CD1c-positive myeloid dendritic cell (primary cell): Measurements from ENCODE around the gene PLA2G3.
"Not testable (repeated sequence)": the region's sequence is repeated elsewhere in the genome, so short reads cannot be mapped to it uniquely, and the experiment has no call there.

ENCODE experiments used
- DNase-seq: peaks from one replicate; pipeline ENCODE4 v3.0.0-alpha.2; 2016; ENCODE audit errors: extremely low spot score

PLA2G3 gene

DNA sequence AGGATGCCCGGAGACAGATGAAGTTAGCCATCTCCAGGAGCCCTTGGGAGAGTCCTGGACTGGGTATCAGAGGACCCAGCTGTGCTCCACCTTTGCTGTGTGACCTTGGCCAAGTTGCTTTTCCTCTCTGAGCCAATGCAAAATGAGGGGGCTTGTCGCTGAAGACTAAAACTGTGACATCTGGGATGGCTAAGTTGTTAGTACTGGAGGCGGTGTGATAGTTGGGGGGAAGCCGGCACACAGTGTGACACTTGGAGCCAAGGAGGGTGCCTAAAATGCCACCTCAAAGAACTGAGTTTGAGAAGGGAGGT is 17.1 kb downstream of the PLA2G3 start:
- DNase-seq = no peak

DNA sequence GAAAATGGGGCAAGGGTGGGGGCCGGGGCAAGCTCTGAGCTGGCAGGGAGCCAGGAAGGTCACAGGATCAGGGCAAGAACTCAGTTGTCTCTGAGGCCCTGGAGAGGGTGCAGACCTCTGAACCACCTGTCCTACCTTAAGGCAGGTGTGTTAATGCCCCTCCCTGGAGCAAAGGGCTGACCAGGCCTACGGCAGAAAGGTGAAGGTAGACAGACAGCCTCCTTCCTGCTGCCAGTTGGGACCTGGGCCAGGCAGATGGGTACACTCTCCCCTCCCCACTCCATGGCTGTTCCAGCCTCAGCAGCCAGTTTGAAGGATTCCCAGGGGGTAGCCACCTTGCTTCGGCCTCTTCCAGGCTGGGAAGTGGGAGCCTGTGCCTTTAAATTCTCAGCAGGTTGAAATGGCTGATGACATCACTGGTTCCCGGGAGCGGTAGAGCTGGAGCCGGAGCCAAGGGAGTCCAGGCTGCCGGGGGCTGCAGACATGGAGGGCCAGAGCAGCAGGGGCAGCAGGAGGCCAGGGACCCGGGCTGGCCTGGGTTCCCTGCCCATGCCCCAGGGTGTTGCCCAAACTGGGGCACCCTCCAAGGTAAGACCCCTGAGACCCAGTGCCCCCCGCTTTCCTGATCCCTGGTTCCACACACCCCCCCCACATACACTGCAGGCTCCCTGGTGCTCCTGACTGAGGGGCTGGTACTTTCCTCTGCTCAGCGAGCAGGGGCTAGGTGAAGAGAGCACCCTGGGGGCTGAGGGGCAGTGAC is 17.6 kb downstream of the PLA2G3 start, which contains the start of gene INPP5J:
TSS of gene INPP5J (plus strand) at position 435 of the 760 bp plus-strand sequence. CDS start at position 484, 49 bp downstream.
- no peak for DNase-seq

DNA sequence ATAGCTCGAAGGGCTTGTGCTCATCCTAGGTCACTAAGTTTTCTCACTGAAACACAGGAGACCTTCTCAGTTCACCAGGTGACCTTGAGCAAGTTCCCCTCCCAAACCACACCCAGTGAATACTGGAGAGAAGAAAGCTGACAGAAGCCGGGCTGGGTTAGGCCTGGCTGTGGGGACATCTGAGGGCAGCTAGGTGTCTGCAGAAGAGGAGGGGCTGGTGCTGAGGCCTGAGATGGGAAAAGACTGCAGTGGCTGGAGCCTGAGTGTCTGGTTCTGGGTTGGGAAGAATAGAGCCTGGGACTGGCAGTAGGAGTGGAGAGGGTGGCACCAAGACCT is 18.1 kb downstream of the PLA2G3 start:
- no peak for DNase-seq

DNA sequence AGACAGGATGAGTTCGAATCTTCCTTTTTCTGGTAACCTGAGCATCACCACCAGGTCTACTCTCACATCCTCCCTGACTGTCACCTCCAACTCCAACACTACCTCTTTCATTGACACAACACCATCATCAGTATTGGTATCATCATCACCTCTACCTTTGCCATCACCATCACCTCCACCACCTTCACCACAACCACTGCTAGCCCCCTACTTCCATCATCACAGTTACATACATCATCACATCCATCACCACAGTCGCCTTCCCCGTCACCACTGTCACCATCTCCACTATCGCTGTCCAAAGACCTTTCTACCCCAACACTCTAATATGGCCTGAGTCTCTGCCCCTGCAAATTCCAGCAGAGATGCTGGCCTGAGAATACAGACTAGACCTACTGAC is 18.9 kb downstream of the PLA2G3 start:
- no peak for DNase-seq

DNA sequence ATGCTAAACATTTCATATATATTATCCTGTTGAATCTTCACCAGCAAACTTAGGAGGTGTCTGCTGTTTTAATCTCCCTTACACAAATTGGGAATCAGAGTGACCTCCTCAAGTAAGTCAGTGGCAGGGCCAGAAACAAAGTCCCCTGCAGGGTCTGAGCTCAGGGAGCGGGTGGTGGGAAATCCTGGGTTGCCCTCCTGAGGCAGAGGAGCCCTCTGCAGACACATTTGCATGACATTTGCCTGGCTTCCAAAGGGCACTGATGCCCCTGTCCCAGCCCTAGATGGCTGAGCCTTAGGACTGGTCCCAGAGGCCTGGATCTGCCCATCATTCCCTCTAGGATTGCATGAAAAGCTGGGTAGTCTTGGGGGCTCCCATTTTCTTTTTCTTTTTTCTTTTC is 19.7 kb downstream of the PLA2G3 start:
- DNase-seq = no peak

DNA sequence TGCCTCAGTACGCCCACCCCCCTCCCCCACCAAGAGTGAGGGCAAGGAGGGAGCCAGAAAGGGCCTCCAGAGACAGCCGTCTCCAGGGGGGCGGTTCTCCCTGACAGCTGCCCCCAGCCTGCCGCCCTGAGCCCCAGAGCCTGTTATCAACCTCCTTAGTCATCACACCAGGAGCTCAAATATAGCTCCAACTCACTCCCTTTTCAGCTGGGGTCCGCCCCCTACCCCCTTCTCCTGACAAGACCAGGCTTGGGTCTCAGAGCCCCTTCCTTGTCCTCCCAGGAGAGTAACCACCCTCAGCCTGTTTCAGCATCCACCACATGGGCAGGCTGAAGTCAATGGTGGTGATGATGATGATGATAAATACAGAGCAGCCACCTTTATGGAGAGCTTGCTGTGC is 20.1 kb downstream of the PLA2G3 start:
- no peak for DNase-seq

DNA sequence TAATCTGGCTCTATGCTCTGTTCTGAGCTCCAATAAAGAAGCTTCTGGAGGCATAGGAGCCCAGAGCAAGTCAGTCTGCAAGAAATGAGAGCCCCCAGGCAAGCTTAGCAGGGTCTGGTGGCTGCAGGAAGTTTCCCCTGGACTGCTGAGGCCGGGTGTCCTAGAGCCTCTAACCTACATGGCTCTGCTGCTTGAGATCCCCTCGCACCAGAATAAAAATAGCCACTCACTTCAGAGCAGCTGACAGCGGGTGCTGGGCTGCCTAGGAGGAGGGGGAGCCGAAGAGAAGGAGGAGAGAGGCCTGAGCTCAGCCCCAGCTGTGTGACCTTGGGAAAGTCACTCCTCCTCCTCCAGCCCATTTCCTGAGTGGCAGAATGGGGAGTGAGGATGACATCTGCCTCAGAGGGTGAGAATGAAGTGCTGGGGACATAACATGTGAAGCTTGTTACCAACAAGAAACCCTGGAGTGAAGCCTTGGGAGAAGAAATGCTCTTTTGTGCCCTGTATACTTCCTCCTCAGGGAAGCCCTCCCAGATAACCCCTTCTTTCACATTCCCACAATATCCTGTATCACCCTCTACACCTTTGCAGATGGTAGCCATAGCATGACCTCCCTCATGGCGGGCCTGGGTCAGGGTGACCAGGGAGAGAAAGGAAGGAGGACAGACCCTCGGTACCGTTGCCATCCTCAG is 21.1 kb downstream of the PLA2G3 start:
- DNase-seq = no peak

DNA sequence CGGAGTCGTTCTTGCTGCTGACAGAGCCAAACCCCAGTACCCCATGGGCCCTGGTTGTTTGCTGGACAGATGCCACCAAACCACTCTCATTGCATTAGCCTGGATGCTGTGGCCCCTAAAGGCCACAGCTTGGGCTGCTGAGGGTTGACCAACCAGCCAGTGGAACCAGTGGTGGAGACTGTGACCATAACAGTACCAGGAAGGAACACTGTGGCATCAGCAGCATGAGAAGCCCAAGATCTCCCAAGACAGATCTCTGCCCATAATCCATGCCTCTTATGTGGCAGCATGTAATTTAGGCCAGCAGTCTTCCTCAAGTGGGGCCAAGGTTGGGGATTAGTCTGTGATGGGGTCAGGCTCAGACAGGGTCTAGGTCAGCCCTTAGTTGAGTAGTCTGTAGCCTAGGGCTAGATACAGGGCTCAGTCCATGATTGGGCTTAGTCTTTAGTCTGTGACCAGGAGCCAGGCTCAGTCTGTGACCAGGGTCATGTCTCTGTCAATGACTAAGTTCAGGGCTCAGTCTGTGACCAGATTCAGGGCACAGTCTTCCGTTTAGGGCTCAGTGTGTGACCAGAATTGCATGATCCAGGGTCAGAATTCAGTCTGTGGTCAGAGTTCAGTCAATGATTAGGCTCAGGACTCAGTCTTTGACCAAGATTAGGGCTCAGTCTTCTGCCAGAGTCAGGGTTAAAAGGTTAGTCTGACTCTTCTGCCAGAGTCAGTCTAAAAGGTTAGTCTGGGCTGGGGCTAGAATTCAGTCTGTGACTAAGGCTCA is 22.1 kb downstream of the PLA2G3 start:
- no peak for DNase-seq

DNA sequence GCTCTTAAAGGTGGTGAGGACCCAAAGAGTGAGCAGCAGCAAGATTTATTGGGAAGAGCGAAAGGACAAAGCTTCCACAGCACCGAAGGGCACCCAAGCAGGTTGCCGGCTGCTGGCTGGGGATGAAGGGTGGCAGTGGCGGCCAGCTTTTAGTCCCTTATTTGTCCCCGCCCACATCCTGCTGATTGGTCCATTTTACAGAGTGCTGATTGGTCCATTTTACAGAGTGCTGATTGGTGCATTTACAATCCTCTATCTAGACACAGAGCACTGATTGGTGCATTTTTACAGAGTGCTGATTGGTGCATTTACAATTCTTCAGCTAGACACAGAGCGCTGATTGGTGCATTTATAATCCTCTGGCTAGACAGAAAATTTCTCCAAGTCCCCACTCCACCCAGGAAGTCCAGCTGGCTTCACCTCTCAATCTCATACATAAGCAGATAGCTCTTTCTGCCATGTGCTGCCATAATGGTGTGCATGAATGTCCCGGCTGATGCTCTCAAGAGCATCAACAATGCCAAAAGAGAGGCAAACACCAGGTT is 27.7 kb downstream of the PLA2G3 start:
- not testable (repeated sequence) for DNase-seq

DNA sequence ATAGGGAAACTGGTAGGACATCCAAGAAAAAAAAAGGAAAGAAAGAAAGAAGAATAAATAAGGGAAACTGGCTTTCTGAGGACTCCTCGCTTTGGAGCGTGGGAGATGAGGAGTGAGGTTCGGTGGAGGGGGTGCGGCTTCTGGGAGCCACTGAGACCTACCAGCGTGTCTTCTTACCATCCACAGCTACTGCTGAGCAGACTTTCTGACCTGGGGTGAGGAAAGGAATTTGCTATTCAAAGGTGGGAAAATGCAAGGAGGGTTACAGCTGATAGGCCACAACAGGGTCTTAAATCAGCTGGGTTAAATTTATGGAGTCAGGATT is 32.5 kb downstream of the PLA2G3 start:
- no peak for DNase-seq

DNA sequence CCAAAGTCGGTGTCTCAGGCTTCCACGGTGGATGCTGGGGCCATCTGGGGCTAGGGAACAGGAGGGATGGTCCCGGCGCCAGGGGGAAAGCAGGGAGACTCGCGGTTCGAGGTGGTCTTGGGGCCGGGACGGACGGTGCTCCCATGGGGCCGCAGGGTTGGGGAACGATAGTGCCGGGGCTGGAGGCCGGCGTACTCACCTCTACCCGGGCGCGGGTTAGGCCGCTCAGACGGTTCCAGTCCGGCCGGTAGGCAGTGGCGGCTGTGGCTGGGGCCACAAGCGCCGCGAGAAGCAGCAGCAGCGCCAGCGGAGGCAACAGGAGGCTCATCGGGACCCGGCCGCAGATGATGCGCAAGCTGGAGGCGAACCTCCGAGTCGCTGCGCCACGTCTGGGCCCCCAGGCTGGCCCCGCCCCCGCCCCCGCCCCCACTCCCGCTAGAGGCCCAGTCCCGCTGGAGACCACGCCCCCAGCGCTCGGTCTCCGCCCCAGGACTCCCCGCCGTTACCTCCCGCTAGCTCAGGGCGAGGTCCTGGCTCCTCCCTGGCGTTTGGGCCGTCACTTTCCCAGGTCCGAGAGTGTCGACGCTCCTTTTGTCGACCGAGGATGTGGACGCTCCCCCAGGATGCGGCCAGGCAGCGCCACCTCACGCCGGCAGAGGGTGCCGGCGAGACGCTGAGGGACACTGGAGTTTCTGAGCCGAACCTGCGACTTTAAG is 33.0 kb downstream of the PLA2G3 start, which contains the start of gene SELENOM:
TSS of gene SELENOM (minus strand) at position 391 of the 716 bp plus-strand sequence. CDS start at position 328, 63 bp downstream.
- DNase-seq = peak; percentile 97

DNA sequence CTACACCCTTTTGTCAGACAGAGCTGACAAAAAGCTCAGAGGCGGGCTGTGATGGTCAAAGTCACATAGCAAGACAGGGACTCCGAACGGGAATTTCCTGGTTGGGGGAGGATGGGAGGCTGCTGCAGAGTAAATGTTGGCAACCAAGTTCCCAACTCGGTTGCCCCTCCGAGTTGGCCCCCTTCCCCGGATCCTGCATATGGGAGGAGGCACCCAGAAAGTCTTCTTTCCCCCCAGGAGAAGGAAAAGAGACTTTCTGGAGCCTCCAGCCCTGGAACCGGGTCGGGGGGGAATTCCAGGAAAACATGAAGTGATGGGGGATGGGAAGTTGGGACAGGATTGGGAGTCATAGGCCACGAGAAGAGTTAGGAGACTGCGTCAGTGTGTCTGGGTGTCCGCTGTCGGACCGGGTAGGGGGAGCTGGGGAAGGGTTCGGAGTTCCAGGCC is 33.6 kb downstream of the PLA2G3 start:
- DNase-seq = no peak

DNA sequence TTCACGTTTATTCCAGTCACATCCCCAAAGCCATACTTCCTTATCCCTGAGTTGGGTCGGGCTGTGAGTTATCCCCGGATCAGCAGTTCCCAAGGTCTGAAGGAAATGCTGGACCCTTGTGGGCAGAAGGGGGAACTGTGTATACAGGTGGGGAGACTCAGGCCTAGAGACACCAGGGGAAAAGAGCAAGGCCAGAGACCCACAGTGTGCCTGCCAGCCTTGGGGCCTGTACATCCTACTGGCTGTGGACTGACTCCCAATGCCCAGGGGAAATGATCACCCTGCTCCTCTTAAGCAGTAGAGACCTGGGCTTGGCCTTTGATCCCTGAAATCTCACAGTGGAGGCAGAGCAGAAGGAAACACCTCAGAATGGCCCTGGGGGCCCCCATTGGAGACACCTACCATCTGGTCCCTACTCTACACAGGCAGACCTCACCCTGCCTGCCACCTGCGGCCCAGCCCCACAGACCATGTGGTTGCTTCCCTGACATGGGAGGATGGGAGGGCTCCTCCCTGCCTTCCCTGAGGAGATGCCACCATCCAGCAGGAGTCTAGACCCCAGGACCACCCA is 34.2 kb downstream of the PLA2G3 start:
- no peak for DNase-seq

DNA sequence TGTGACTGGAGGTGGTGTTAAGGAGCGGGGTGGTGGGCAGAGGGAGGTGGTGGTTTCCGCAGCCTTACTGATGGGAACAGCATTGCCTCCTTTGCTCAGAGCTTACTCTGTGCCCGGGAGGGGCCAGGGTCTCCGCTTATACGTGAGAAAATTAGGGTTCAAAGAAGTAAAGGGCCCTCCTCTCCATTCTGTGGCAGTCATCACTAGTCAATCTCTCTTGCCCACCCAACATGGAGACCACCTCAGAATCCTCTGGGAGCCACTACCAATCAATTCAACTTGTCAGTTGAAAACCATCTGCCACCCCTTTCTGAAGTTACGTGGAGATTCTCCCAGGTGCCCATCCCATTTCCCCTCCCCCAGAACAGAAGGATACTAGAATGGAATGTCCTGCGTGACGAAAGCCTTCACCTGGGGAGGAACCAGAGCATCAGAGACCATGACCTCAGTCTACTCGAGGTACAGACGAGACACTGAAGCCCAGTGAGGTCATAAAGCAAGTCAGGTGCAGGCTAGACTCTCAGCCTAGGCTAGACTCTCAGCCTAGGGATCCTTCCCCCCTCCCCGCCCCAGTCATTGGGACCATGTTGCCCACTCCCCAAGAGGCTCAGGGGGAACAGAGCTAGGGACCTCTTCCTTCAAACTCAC is 34.9 kb downstream of the PLA2G3 start:
- DNase-seq = no peak

DNA sequence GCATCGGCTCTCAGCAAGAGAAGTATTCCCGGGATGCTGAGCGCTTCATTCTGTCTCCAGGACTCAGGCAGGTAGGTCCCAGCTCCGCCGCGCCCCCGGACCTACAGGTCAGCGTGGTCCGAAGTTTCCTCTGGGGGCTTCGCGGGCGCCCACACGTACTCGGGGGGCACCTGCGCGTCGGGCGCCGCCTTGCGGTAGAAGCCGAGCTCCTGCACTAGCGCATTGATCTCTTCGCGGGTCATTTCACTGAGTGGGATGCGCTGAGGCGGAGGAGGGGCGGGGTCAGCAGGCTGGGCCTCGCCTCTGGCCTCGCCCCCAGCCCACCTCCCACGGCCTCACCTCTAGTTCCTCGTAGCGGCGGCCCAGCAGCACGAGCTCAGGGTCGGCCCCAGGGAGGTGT is 35.4 kb downstream of the PLA2G3 start:
- no peak for DNase-seq

DNA sequence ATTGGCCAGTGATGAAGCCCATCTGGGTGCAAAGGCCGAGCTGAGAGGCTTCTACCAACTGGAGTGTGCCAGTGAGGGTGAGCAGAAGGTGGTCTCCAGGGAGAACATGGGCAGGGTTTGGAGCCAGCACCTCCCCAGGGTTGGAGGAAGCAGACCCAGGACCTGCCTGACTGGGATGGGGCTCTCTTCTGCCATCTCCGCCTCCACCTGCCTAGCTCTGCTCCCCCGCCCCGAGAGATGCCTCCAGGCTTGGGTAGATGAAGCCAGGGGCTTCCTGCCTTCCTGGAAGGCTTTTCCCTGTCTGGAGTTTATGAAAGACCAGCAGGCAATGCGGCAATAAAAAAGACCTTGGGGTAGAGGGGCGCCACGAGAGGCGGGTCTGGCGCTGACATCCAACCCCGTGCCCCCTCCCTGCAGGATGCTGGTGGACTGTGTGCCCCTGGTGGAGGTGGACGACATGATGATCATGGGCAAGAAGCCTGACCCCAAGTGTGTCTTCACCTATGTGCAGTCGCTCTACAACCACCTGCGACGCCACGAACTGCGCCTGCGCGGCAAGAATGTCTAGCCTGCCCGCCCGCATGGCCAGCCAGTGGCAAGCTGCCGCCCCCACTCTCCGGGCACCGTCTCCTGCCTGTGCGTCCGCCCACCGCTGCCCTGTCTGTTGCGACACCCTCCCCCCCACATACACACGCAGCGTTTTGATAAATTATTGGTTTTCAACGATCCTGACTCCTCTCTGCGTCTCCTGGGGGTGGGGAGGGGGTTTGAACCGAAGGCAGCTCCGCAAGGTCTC is 36.2 kb downstream of the PLA2G3 start:
- DNase-seq = no peak

DNA sequence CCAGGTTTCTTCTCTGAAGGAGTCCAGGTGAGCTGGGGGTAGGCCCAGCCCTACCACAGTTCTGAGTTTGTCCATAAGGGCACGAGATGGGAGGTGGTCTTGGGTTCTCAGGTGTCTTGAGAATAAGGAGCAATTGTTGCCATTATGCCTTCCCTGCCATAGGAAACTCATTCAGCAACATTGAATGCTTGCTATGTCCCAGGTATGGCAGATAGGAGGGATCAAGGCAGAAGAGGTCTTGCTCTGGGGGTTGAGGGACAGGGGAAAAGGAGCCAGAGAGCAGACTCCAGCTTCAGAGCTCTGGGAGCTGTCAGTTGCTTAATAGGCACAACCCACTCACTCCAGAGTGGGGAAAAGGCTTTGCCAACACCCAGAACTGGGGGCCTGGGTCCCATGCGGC is 37.2 kb downstream of the PLA2G3 start:
- no peak for DNase-seq

DNA sequence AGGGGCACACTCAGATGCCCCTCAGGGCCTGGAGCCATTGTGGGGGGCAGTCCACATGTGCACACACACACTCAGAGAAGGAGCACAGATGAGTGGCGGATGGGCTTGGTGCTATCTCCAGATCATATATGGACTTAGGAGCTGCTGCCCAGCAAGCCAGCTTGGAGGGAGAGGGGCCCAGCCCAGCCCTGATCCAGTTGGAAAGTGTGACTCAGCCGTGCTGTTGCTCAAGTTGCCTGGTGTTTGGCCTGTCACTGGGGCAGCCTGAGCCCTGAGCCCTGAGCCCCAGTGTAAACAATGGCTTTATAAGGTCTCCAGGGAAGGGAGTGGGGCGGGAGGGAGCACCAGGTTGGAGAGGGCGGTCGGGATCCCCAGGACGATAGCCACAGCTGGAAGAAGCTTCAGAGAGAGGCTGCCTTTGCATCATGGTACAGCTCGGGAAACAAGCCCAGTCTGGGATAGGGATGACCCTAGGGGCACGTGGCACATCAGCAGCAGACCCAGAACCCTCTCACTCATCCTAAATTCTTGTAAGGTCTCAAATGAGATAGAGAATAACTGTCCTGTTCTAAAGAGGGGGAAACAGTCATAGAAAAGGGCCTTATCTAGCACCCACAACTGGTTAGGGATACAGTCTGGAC is 37.7 kb downstream of the PLA2G3 start:
- no peak for DNase-seq

DNA sequence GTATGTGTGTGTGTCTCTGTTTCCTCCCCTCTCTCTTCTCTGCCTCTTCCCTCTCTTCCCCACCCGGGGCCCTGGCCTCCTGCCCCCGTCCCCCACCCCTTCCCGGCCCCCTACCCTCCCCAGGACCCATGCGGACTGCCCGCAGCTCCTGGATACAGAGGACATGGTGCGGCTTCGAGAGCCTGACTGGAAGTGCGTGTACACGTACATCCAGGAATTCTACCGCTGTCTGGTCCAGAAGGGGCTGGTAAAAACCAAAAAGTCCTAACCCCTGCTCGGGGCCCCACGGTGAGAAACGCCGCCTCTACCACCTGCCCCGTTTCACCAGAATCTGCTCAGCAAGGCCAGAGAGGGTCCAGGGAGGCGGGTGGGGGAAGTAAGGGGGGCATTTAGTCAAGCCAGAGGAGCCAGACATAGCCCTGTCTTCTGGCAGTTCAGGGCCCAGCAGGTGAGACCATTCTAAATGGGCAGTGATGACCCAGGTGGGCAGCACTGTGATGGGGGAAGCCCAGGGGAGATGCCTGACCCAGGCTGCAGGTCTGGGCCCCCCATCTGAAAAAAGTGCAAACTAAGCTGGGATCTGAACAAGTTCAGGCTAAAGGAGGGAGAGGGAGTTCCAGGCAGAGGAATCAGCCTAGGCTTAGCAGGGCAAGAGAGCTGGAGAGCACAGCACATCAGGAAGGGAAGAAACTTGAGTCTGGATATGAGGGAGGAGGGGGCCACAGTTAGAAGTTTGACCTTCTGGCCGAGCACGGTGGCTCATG is 39.4 kb downstream of the PLA2G3 start:
- no peak for DNase-seq
